HG03457 (cell line): ENCODE measurements around the gene PHYHD1.
"Not testable (repeated sequence)": the region's sequence is repeated elsewhere in the genome, so short reads cannot be mapped to it uniquely, and the experiment has no call there.

ENCODE experiments used
- ATAC-seq: cut with Tn5 transposase; IDR thresholded peaks from one replicate; pipeline ENCODE4 v1.9.1; 2021; ENCODE audit warnings: moderate number of reproducible peaks; ENCODE audit not compliant: unreplicated experiment

PHYHD1 gene

GRCh38 chr9:128919402-128920089 lies 1.2 kb upstream of the PHYHD1 start:
- ATAC-seq, result no peak

GRCh38 chr9:128921881-128922763 lies 1.3 kb downstream of the PHYHD1 start:
- ATAC-seq, result no peak

GRCh38 chr9:128923493-128923883 lies 2.7 kb downstream of the PHYHD1 start:
- ATAC-seq, result no peak

DNA sequence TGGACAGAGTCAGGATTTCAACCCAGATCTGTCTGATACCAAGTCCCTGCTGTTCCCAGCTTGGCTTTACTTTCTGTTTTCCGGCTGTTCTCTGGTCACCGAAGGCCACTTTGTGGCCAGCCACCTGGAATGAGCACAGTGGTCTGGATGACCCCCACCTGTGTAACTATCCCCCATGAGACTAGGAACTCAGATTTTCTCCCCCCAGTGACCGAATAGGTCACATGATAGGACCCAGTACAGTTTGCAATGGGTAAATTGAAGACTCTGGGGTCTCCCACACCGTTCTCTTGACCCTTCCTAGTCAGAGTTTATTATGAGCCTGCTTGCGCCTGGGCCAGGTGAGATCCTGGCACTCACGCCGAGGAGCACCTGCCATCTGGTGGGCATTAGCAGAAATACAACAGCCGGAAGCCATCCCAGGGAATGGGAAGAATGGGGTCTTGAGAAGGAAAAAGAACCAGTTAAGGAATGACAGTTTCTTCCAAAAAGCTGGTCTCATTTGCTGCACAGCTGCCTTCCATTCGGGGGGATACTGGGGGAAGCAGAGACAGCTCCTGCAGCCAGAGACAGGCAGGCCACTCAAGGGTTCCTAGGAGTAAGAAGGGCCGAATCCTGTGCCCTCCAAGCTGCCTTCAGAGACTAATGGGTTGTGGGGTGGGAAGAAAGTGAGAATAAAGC lies 7.1 kb downstream of the PHYHD1 start:
- no peak for ATAC-seq

DNA sequence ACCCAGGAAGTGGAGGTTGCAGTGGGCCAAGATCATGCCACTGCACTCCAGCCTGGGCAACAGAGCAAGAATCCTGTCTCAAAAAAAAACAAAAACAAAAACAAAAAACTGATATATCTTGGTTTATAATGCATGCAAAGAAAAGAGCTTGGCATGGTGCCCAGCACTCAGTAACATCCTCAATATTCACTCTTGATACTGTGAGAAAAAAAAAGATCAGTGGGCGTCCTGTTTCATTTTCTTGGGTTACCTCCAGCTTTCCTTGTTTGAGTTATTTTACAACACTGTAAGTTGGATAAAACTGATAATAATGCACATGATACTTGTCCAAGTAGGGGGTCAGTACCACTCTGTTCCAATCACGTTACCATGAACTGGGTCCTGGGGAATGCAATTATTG lies 7.8 kb downstream of the PHYHD1 start:
- no peak for ATAC-seq

DNA sequence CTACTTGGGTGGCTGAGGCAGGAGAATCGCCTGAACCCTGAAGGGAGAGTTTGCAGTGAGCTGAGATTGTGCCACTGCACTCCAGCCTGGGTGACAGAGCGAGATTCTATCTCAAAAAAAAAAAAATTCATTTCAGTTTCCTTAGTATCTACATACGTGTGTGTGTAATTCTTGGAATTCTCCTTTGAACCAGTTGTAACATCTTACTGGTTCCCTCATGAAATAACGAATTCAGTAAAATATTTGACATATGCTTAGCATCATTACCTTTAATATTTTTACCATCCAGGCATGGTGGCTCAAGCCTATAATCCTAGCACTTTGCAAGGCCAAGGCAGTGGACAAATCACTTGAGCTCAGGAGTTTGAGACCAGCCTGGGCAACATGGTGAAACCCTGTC lies 8.8 kb downstream of the PHYHD1 start:
- no peak for ATAC-seq

- ATAC-seq, result no peak
Observed at GRCh38 chr9:128933731-128934130, 12.9 kb downstream of the PHYHD1 start.

DNA sequence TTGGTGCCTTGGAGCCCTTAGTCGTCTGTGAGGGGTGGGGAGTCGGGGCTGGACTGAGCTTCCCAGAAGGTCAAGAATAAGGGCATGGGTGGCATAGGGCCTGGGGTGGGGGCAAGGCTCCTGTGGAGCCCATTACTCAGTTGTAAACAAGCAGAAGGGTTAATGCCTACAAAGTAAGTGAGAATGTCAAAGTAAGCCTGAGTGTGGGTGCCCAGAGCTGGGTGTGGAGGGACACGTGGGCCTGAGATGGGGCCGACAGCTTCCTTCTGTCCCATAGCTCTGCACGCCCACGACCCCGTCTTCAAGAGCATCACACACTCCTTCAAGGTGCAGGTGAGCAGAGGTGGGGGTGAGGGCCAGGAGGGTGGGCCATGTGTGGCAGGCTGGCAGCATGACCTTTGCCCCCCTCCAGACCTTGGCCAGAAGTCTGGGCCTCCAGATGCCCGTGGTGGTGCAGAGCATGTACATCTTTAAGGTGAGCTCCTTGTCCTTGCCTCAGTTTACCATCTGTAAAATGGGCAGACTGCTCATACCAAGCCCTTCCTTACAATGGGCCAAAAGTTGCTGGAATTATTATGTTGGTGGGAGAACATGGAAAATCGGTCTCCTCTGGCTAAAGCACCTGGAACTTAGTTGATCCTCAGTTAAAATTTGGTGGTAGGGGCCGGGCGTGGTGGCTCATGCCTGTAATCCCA lies 15.5 kb downstream of the PHYHD1 start:
- ATAC-seq, result no peak

GRCh38 chr9:128937310-128938165 lies 16.8 kb downstream of the PHYHD1 start:
- ATAC-seq, result no peak

- no peak for ATAC-seq
Observed at GRCh38 chr9:128940271-128940921, 19.6 kb downstream of the PHYHD1 start.

- ATAC-seq, result no peak
Observed at GRCh38 chr9:128940946-128941755, 20.4 kb downstream of the PHYHD1 start.

GRCh38 chr9:128943832-128944620 lies 23.2 kb downstream of the PHYHD1 start:
- no peak for ATAC-seq

- ATAC-seq, result not testable (repeated sequence)
Observed at GRCh38 chr9:128944966-128945365, 24.2 kb downstream of the PHYHD1 start.

DNA sequence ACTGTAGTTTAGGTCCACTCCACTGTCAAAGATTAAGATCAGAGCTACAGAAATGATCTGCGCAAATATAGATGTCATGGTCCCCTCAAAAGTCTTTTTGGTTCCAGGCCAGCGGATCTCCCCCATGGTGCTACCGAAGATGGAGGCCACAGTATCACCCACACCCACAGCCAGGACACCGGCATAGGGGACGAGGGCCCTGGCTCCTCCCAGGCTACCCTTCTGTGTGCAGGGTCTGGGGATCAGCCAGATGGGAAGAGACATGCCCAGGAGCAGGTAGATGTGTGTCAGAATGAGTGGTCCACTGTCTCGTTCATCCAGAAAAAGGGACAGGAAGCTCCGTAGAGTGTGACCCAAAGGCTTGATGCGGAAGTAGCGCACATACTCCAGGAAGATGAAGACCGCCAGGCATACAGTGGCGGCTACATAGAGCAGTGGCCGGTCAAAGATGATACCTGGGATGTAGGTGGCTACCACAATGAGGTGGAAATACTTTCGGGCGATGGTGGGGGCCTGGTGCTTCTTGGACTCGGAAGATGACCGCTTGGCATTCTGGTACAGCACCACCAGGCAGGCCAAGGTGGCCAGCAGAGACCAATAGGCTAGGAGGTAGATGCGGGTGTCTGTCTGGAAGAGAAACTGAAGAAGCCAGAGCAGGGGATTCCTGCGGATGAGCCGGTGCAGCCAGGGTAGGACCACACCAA lies 25.2 kb downstream of the PHYHD1 start:
- ATAC-seq, result no peak

DNA sequence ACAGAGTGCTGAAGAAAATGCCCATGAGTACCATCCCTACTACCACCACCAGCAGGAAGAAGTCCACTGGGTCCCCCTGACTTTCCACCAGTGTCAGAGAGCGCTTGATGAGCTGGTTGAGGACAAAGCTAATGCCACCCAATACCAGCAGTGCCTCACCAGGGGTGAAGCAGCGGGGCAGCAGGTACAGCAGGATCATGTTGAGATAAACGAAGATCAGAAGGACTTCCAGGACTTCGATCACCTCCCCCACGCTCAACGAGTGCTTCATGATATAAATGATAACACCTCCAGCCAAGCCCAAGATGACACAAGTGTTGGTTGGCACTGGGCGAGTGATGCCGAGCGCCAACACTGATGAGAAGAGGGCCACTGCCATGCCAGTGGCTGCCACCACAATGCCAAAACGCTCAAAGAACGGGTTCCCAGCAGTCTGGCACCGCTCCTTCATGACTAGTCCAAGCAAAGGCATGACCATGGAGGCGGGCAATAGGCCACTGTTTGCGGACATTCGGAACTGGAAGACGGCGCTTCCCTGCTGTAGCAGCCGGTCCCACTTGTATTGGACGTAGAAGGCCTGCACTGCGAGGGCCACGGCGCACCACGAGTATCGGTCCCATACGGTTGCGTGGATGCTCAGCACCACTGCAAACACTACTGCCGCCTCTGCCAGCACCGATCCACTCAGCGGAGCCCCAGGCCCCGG lies 25.9 kb downstream of the PHYHD1 start:
- no peak for ATAC-seq

GRCh38 chr9:128947277-128947526 lies 26.4 kb downstream of the PHYHD1 start:
- peak; percentile 14 for ATAC-seq
